GM18517 (cell line): ENCODE data around the gene SLC44A4.

Experiments used
- ATAC-seq: cut with Tn5 transposase; IDR thresholded peaks from one replicate; pipeline ENCODE4 v1.9.1; 2021; ENCODE audit warnings: mild to moderate bottlenecking, moderate library complexity; ENCODE audit not compliant: unreplicated experiment

The SLC44A4 gene

DNA sequence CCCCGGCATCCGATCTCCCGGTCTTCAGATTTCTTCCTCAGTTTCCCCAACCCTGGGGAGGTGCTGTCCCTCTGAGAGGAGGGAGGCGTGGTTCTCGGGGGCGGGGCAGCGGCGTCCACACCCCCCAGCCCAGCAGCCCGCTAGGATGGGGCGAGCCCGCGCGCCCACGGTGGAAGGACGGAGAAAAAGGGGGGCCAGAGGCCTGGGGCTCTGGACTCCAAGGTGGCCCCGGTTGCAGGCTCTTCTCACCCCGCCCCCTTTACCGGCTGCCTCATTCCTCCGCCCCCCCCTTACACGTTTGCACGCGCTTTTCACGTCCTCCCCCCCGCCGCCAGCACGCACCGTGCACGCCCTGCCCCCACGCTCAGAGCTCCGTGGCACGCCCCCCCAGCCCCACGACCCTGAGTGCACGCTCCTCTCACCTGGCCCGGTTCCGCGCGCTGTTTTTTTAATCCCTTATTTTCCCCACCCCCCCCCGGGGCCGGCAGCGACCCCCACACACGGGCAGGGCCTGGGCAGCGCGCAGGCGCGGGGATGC, 22.7 kb upstream of the SLC44A4 start:
- no peak for ATAC-seq

DNA sequence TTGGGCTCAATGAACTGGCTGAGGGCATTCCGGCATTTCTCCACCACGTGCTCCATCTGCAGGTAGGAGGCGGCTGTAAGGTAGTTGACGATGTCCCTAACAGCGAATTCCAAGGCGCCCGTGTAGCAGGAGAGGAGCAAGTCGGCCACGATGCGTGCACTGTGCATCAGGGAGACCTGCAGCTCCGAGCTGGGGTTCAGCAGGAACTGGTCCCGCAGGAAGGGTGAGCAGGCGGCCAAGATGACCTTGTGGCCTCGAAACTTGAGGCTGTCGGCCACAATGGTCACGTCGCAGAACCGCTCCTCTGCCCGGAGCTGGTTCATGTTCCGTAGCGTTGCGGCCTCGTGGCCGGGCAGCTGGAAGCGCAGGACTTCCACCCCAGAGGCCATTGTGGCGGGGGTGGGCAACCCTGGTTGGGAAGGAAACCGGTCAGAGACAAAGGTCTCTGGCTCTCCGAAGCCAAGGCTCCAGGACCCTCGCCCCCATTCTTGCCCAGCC, 22.2 kb upstream of the SLC44A4 start:
- no peak for ATAC-seq

DNA sequence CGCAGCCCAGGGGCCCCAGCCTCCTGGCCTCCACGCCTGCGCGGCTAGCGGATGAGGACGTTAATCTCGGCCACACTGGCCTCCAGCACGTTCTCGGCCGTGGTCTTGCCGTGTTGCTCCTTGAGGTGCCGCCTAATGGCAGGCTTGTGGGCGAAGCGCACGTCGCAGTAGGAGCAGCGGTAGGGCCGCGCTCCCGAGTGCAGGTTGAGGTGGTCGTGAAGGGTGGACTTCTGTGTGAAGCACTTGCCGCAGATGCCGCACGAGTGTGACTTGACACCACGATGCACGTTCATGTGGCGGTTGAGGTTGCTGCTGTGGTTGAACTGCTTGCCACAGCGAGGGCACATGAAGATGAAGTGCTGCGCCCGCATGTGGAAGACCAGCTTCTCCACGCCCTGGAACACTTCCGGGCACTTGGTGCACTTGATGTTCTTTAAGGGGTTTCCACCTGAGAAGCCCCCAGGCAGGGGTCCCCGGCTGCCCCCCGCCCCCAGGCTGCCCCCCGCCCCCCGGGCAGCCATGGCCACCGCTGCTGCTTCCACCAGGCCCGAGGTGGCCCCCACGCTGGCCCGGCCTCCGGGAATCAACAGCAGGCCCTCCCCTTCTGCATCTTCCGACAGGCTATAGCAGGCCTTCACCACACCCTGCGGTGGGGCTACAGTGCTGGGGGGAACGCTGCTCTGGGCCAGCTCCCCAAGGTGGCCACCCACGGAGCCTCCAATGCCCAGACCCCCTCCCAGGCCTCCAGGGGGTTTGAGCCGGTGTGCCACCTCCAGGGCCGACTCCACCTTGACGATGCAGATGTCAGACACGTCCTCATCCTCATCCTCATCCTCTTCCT, 21.3 kb upstream of the SLC44A4 start:
- ATAC-seq, result no peak

DNA sequence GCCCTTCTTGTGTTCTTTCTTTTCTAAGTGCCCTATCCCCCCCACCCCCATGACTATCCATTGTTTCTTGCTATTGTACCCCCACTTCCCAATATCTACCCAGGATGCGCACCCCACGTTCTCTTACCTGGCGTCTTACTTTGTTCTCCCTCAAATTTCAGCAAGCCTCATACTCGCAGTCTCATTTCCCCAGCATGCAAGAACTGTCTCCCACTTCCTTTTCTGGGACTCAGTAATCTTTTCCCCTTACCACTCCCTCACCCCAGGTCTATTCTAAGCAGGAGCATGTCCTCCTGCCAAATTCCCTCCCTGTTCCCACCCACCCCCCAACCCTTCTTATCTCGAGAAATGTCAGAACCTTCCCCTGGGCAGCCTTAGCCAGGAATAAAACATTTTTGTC, 20.4 kb upstream of the SLC44A4 start:
- ATAC-seq, result no peak

DNA sequence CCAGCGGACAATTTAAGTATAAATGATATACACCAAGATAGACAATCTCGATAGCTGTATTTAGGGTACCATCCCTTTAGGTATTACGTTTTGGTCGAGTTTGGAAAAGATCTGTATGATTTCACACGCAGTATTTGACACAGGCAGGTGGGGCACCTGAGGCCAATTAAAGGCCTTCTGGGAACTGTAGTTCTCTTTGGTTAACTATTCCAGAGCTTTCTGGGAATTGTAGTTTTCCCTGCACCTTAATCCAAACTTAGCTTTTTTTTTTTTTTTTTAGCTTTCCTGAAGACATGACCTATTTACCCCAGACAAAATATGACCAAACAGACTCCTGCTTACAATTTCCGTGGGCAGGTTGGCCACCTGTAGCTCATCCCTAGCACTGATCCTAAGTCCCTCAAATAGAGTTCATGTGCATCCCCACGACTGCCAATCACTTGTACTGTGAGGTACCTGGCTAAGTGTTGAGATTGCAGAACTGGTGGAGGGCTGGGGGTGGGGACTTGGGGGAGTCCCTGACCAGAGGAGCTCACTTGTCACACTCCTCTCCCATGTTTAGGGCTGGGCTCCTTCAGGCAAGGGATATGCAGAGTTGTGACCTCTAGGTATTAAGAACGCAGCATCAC, 19.7 kb upstream of the SLC44A4 start:
- ATAC-seq, result no peak

DNA sequence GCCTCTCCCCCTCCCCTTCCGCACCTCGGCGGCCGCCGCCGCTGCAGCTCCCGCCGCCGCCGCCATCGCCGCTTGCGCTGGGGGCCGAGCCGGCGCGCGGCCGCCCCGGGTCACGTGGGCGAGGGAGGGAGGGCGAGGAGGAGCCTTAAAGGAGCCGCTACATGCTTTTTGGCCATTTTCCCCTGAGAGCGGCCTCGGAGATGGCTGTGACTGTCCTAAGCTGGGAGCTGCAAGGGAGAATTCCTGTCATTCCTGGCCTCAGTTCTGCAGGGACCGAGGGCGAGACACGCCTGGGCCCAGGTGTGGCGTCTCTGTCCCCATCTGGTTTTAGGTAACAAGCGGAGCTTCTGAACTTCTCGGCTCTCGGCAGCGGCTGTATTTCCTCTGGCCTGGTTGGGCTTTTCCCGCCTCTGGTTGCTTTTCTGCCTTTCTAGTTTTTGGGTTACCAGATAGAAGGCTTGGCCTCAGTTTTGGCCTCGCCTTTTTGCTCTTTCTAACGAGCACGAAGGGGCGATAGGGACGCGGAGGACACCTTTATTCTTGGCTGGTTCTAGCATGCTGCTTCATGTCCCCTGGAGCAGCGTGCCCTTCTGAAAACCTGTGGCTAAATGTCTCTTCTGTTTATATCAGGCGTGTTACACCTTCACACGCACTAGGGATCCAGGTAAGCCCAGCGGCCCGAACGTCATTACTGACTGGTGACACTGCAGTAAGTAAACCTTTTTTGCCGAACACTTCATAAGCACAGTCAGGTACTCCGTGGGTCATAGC, 19.0 kb upstream of the SLC44A4 start, which contains the start of gene EHMT2:
Gene EHMT2 (minus strand): TSS at position 87 of the 771 bp plus-strand sequence. CDS start 21 bp downstream, at position 66.
- peak; percentile 66 for ATAC-seq

DNA sequence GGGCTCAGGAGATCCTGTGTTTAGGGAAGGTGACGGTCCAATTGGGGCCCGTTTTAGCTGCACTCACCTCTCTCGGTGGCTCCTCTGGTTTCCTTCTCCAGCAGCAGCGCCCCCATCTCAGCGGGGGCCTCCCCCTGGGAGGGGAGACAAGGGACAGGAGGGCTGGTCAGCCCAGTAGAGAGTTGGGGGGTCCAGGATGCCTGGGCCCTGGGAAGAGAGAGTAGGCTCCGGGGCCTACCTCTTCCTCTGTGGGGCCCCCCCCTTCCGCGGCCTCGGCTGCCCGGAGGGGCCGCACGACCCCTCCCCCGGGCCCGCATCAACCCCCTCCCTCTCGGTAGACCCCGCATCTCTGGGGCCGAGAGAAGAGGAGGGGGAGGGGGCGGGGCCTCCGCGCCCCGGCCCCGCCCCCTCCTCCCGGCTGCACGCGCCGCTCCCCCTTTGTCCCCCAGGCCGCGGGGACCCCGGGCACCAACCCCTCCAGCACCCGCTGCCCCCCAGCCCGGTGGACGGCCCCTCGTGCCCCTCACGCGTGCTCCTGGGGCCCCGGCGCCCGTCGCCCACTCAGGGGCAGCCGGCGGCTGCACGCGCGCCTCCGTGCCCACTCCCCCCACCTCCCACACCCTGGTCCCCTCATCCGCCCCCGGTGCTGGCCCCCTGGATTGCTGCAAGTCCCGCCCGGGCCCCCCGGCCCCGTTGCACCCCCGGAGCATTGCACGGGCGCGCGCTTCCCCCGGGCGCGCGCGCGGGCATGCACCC, 18.2 kb upstream of the SLC44A4 start:
- ATAC-seq, result no peak

DNA sequence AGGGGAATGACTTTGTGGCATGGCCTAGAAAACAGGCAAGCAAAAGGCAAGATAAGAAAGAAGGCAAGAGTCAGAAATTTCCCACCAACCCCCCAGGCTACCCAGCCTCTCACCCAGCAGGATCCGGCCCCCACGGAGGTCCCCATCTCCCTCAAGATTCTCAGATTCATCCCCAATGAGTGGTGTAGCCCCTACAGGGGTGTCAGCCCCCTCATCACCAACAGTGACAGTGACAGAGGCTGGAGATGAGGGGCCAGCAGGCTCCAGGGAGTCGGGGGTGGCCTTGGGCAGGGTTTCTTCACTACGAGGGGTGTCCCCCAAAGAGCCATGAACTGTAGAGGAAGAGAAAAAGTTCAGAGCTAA, 17.7 kb upstream of the SLC44A4 start:
- no peak for ATAC-seq

DNA sequence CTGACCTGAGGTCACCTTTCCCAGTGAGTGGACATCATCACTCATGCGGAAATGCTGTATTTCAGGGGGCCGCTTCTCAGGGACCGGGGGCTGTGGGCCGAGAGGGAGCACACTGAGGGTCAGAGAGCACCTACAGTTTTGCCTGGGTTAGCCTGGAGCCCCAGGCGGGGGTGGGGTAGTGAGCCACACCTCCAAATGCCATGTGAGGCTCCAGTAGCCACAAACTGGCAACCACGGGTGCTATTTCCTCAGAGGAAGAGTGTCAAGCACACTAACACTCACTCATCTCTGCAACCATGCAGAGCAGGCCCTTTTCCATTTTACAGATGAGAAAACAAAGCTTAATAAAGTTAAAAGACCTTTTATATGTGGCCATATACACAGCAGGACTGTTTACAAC, 14.0 kb upstream of the SLC44A4 start:
- no peak for ATAC-seq

DNA sequence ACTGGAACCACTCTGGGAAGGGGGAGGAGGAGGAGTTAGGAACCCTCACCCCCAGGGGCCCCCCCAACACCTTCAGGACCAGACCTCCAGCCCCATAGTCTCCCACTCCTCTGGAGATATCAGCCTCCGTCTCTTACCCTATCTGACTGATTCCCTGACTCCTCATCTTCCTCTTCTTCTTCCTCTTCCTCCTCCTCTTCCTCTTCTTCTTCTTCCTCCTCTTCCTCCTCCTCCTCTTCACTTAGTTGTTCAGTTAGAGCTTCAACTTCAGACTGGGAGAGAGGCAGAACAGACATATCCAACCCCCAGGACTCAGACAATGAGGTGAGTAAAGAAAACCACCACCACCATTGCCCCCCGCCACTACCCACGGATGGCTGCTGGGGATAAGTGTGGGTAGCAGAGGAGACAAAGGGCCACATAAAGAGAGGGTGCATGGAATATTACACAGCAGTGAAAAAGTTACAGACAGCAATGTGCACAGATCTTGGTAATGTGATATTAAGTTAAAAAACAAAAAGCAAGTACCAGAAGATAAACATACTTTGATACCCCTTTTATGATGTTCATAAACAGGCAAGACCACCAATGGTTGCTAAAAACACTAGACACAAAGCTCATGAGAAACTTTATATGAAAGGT, 10.7 kb upstream of the SLC44A4 start:
- ATAC-seq, result no peak

DNA sequence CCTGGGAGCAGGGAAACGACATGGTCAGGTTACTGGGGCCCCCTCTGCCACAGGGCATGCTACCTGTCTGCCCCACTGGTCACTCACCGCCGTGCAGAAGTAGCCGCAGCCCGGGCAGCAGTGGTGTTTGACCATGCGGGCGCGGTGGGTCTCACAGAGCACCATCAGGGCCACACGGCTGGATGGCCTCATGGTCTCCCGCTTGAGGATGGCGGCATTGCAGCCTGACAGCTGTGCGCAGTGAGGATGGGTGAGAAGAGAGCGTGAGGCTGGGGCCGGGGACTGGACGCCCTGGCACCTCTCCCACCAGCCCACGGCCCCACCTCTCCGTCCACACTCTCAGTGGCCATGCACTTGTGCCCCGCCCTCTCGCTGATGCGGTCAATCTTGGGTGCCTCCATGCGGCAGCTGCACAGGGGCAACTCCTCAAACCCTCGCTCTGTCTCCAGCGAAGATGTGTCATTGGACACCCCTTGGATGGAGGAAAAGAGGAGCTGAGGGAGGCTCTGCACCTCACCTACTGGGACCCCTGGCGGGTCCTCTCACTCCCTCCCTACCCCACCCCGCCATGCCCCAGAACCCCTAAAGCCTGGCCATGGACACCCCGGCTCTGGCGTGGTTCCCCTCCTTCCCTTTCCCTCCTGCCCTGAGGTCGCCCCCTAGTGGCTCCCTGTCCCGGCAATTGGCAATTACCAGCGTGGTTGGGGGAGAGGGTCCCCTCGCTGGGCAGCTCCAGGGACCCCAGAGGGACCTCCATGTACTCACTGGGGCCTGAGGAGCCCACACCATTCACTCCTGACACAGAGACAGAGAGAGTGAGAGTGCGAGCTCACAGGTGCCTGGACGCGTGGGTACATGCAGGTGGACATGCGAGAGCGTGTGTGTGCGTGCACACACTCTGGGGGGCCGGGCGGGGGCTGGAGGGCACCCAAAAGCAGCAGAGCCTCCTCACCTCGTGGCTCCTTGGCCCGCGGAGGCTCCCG, 9.8 kb upstream of the SLC44A4 start:
- ATAC-seq, result no peak

DNA sequence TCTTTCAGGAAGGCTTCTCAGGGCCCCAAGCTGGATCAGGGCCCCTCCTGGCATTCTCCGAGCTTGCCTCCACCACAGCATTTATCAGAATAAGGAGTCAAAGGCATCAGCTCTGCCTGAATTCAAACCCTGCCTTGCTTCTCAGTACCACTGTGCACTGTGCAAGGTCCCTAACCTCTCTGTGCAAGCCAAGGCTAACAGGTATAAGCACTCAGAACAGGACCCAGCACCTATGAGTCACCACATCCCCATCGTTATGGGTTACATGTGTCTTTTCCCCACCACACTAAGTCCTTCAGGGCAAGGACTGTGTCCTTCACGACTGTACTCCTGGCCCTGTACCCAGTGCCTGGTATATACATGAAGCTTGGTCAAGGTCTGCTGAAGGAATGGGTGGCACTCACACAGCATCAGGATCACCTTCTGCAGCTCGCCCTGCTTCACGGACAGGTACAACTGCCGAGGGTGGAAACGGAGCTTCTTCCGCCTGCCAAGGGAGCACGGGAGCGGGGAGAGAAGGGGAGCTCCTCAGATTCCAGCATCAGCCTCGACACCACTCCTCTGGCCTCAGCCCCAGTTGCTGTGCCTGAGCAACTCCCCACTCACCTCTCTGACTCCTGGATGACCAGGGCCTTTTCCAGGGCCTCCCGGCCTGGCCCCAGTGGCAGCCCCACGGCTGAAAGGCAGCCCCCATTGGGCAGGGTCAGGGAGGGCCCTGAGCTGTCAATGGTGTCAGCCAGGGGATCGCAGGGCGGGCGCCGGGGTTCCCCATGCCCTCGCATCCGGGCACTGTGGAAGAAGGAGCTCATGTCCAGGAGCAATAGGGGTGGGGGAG, 8.6 kb upstream of the SLC44A4 start:
- ATAC-seq, result no peak

DNA sequence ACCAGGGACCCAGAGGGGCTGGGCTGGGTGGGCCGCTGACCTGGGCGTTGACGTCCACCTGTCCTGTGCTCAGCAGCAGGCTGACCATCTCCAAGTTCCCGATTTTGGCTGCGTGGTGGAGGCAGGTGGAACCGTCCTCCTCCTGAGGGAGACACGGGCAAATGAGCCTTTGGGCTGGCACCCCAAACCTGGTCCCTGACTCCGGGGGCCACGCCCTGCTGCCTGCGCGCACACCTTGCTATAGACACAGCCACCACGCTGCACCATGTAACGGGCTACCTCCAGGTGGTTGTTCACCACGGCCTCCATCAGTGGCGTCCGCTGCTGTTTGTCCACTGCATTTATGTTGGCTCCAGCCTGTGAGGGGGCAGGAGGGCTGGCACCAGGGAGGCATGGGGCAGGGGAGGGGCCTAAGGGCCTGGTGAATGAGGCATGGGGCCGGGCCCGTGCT, 7.8 kb upstream of the SLC44A4 start:
- ATAC-seq, result no peak

DNA sequence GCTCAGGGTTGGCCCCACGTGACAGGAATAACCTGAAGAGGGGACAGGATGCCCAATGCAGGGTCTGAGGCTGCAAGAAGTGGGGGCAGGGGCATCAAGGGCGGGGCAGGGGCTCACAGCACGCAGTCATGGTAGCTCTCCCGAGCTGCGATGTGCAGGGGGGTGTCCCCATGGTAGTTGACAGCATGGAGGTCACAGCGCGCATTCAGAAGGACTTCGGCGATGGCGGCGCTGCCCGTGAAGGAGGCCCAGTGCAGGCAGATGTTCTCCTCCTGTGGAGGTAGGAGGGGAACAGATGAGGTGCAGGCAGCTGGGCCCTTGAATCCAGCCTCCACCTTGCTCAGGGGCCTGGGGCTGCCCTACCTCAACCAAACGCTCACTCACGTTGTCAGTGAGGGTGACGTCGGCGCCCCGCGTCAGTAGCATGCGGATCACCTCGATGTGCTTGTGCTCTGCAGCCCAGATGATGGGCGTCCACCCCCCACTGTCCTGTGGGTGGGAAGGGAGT, 5.8 kb upstream of the SLC44A4 start:
- ATAC-seq, result no peak

DNA sequence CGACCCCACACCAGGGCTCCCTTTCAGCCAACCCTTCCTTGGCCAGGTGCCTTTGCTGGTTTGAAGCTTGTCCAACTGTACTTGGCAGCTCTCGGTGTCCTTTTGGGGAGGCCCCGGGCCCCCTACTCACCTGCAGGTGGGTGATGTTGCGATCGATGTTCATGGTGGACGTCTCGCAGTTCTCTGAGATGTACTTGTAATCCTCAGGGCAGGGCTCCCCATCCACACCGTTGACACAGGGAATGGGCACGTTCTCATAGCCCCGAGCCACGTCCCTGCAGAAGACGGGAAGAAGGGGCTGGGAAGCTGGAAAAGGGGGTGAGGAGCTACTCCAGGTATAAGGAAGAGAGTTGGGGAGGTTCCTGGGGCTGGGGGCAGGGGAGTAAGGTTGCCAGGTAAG, 4.9 kb upstream of the SLC44A4 start:
- no peak for ATAC-seq

DNA sequence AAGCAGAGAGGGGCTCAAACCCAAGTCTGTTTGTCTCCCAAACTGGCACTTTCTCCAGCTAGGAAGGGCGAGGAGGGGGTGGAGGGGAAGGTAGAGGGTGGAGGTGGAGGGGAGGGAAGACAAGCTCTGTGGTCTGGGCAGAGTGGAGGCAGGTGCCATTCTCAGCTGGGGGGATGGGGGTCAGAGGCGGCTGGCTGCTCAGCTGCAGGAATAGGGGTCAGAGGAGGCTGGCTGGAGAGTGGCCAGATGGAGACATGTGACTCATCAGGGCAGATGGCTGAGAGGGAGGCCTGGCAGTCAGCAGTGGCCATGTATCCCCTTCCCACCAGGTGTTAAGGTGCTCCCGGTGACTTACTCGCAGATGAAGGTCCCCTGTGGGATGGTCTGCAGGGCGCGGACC, 3.5 kb upstream of the SLC44A4 start:
- ATAC-seq, result no peak

DNA sequence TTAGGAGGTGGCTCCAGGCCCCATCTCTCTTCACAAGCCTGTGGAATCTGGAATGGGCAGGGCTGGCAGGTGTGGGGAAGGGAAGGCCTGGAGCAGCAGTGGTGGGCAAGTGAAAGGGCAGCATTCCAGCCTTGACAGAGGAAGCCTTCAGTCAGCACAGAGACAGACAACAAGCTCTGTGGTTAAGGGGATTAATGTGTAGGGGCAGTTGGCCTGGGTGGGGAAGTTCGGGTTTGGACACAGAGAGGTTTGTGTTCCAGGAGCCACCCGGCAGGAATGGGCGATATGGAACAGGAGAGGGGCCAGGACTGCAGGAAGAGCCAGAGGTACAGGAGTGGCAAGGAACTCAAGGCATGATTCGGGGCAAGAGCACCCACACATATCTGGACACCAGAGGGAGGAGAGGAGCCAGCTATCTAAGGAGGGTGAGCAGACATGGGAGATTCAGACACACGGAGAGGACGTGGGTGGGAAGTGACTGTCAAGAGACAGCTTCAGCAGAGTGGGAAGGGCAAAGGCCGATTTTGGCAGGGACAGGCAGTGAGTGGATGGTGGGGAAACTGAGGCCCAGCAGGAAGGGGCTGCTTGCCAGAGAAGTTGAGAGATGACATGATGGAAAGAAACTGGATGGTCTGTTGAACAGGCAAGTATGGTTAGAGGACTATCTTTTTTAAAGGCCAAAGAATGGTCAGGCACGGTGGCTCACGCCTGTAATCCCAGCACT, 2.5 kb upstream of the SLC44A4 start:
- ATAC-seq, result no peak
